Epithelial cell of proximal tubule (primary cell): ENCODE measurements around the gene RSKR. TPM values are rescaled to one million over a fixed set of nuclear protein-coding genes. Genes with fewer than 3 reads are reported as not detected.
"Not testable (repeated sequence)": the region's sequence is repeated elsewhere in the genome, so short reads cannot be mapped to it uniquely, and the experiment has no call there.

ENCODE experiments used
- DNase-seq: peaks from one replicate; pipeline ENCODE4 v3.0.0-alpha.2; 2011; ENCODE audit warnings: low read depth
- H3K4me3 ChIP-seq: 2 replicates; pipeline ENCODE4 v1.5.1; 2011; ENCODE audit warnings: low read depth, mild to moderate bottlenecking, low read length
- total RNA-seq: library from RNA; depleted of rRNA; stranded (reverse); fragments of >200 nt; gene quantifications from 2 replicates; pipeline ENCODE4 v1.2.3, GENCODE V29; 2015
- TF ChIP-seq, protein P1 (sequence below): conservative IDR thresholded peaks from 2 replicates; pipeline ENCODE4 v1.5.1; 2012; ENCODE audit warnings: low read depth, mild to moderate bottlenecking, low read length

Gene RSKR
- total RNA-seq, 1 donor from 2014 or later = 3.0 TPM

DNA sequence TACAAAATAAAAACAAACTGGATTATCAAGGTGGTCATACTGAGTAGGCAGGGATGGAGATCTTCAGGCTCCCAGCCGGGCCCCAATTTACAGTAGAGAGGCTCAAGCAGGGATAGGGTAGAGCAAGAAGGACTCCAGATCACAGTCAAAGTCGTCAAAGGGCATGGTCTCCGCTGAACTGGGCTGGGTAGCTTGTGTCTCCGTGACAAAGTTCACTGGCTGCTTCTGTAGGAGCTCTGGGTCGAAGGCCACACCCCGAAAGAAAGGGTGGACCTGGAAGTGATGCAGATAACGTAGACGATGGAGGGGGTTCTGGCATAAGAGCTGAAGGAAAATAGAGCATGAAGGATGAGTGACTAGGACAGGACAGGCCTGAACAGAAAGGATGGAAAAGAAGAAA, 3.6 kb downstream of the RSKR start:
- DNase-seq = no peak
- TF ChIP-seq, protein P1, sequence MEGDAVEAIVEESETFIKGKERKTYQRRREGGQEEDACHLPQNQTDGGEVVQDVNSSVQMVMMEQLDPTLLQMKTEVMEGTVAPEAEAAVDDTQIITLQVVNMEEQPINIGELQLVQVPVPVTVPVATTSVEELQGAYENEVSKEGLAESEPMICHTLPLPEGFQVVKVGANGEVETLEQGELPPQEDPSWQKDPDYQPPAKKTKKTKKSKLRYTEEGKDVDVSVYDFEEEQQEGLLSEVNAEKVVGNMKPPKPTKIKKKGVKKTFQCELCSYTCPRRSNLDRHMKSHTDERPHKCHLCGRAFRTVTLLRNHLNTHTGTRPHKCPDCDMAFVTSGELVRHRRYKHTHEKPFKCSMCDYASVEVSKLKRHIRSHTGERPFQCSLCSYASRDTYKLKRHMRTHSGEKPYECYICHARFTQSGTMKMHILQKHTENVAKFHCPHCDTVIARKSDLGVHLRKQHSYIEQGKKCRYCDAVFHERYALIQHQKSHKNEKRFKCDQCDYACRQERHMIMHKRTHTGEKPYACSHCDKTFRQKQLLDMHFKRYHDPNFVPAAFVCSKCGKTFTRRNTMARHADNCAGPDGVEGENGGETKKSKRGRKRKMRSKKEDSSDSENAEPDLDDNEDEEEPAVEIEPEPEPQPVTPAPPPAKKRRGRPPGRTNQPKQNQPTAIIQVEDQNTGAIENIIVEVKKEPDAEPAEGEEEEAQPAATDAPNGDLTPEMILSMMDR = no peak

DNA sequence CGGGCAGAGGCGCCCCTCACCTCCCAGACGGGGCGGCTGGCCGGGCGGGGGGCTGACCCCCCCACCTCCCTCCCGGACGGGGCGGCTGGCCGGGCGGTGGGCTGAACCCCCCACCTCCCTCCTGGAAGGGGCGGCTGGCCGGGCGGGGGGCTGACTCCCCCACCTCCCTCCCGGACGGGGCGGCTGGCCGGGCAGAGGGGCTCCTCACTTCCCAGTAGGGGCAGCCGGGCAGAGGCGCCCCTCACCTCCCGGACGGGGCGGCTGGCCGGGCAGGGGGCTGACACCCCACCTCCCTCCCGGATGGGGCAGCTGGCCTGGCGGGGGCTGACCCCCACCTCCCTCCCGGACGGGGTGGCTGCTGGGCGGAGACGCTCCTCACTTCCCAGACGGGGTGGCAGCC, 10.0 kb downstream of the RSKR start:
- not testable (repeated sequence) for DNase-seq

More for the DNA sequence above, 3.6 kb downstream of the RSKR start:
- H3K4me3 ChIP-seq = no peak overlapping the region

DNA sequence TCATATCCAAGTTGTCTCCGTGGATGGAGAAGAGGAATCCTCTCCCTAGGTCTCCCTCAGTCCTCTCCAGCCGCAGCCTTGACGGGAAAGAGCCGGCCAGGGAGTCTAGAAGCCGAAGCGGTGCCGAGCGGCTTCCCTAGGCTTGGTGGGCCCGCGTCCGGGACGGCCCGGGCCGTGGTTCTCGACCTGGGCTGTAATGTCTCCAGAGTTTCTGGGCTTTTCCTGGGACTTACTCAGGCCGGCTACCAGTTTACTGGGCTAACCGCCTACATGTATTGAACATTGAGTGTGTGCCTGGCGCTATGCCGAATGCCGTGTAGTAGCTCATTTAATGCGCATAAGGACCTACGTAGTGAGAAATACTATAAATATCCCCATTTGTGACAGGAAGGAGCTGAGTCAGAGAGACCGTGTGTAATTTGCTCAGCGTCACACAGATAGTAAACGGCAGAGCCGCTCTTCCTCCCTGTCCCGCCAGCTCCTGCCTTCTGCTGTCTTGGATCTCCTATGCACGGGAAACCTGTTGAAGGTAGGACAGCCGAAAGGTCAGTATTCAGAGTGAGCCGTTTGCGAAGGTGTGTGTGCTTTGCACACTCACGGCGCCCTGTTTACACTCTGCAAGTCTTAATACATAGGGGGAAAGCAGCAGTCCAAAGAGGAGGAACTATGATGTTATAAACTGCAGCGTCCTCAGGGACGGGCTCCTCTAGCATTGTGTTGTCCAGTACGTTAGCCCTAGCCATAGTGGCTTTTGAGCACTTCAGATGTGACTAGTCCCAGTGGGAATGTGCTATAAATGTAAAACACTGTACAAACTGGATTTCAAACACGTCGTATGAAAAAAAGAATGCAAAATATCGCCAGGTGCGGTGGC, 14.4 kb downstream of the RSKR start:
- DNase-seq = no peak
- TF ChIP-seq, protein P1 = no peak
- H3K4me3 ChIP-seq = peak overlapping the region; percentile 73

More for the DNA sequence above, 10.0 kb downstream of the RSKR start:
- not testable (repeated sequence) for H3K4me3 ChIP-seq

DNA sequence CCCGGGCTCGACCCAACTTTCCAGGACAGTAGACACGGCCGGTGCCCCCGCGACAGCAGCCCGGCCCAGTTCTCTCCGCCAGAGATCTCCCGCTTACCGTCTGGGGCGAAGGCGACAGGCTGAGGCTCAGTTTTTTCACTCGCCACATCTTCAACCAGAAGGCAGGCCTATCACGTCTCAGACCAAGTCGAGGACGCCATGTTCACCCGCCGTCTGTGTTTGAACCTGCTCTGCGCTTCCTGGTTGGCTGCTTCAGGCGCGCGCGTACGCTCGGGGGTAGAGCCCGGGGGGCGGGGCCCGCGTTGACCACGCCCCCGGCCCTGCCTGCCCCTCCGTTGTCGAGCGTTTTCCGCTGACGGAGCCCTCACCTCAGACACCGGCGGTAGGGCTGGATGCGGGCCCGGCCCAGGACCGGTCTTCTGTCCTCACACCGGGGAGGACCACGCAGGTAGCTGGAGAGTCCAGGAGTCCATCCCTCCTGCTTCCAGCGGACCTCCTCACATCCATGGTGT, 15.1 kb downstream of the RSKR start, which contains the start of gene SPAG5:
Gene SPAG5 (minus strand): TSS at position 227 of the 512 bp plus-strand sequence. CDS start 79 bp downstream, at position 148.
- peak within 1 kb of the TSS; percentile 73 for H3K4me3 ChIP-seq
- TF ChIP-seq, protein P1 = no peak
- no peak for DNase-seq

DNA sequence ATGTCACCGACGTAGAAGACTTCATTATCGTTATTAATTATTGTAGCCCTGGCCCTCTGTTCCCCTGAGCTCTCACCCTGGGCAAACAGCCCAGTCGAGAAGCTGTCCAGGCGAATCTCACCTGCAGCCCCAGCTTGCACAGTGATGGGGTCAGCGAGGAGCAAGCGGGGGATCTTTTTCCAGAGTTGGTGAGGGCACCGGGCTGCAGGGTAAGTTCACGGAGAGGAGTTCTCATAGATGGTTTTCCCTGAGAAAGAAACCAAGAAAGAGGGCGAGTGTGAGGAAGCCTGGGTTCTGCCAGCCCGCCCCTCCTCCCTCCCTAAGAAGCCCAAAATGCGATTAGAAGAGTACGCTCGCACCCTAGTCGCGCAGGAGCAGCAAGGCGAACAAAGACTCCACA, 15.6 kb downstream of the RSKR start:
- TF ChIP-seq, protein P1 = no peak
- no peak for DNase-seq
- peak overlapping the region; percentile 73 for H3K4me3 ChIP-seq

DNA sequence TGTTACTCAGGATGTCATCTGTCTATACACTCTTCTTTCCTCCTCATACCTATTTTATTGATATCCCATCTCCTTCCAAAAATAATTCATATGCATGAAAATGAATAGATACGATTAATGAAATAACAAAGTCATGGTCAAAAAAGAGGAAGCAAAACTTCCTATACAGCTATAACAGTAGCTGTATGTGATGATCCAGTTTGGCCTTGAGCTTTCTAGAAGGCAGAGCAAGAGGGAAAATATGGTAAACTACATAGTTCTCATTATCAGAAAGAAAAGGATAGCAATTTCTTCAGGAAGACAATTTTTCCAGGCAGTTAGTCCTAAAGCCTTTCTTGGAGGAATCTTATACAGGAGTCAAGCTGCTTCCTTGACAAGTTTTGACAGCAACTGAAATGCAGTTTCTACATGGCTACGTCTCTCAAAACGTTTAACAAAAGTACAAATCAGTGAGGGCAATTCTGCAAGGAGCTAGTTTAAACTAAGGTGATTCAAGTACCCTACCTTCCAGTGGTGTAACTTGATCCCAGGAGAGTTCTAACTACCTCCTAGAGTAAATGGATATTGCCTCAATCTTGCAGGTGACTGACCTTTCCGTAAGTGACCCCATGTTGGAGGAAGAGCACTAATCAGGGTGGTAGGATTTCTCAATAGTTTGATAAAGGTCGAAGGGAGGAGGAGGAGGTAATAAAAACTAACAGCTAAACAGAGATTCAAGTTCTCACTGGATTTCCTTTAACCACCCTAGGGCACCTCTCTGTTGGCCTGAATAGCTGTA, 16.2 kb downstream of the RSKR start:
- DNase-seq = no peak
- TF ChIP-seq, protein P1 = no peak
- H3K4me3 ChIP-seq = peak overlapping the region; percentile 73

DNA sequence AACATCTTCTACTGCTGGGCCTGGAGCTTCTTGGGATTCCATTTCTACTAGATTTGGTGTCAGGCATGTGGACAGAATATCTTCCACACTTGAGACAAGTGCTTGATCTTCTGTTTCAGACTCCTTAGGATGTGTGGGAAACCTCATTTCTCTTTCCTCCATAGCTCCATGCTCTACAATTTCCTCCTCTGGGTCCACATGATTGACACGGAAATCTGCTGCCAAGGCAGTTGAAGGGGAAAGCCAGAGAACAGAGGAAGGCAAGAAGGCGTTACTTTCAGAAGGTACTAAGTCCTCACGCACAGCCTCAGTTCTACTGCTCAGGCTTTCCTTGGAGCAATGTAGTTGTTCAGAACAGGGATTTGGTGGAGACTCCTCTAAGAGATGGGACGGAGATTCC, 21.7 kb downstream of the RSKR start:
- no peak for DNase-seq
- TF ChIP-seq, protein P1 = no peak
- H3K4me3 ChIP-seq = no peak overlapping the region
